Gastrocnemius medialis (tissue), 4 donors: ENCODE data around the gene CRAMP1. TPM values are rescaled to one million over a fixed set of nuclear protein-coding genes. Genes with fewer than 3 reads are reported as not detected.

Experiments
- ATAC-seq, 2 donors: fragments of 150-250 bp; one replicate each; pipeline ENCODE4 v1.9.1; 2016
- DNase-seq, 2 donors: peaks; one replicate each; pipeline ENCODE4 v3.0.0-alpha.2; 2019
- H3K27ac ChIP-seq, 4 donors: fragments of 200-600 bp; sonication (generic); 1 replicate in 1 of 4; 2 replicates in 3 of 4; pipeline ENCODE4 v1.5.1; 2016 to 2018; ENCODE audit warnings: mild to moderate bottlenecking in 2 of 4, moderate library complexity in 1 of 4
- H3K27me3 ChIP-seq, 3 donors: fragments of 200-600 bp; sonication (generic) in 2 of 3; 1 replicate in 1 of 3; 2 replicates in 2 of 3; pipeline versions ENCODE4 v1.5.1 to v1.6.0; 2016 to 2019; ENCODE audit warnings: mild to moderate bottlenecking in 1 of 3, moderate library complexity in 1 of 3
- H3K36me3 ChIP-seq, 2 donors: fragments of 200-600 bp; sonication (generic) in 1 of 2; one replicate each; pipeline ENCODE4 v1.5.1; 2017 to 2018
- H3K4me1 ChIP-seq, 2 donors: fragments of 200-600 bp; sonication (generic) in 1 of 2; one replicate each; pipeline ENCODE4 v1.5.1; 2016 to 2017; ENCODE audit warnings: mild to moderate bottlenecking in 2 of 2
- H3K4me3 ChIP-seq, 4 donors: fragments of 200-600 bp; sonication (generic) in 3 of 4; 1 replicate in 1 of 4; 2 replicates in 3 of 4; pipeline ENCODE4 v1.5.1; 2016 to 2019; ENCODE audit warnings: mild to moderate bottlenecking in 2 of 4
- H3K9me3 ChIP-seq, 3 donors: fragments of 200-600 bp; sonication (generic) in 2 of 3; 1 replicate in 1 of 3; 2 replicates in 2 of 3; pipeline ENCODE4 v1.5.1; 2016 to 2019
- POLR2A ChIP-seq, 2 donors: fragments of 450-650 bp; IDR thresholded peaks; one replicate each; pipeline ENCODE4 v1.6.1; 2017; ENCODE audit warnings: antibody characterized with exemption in 2 of 2, mild to moderate bottlenecking in 2 of 2, moderate library complexity in 2 of 2
- in situ Hi-C, 4 donors: fragments of 200-750 bp; cut with MboI; loops; one replicate each; pipeline versions ENCODE4 v1.15.0 to v1.8.0; 2017; ENCODE audit warnings: low sequenced_read_pairs in 4 of 4
- intact Hi-C: fragments of 100-400 bp; cut with DNase I; formaldehyde crosslinking; loops from one replicate; pipeline ENCODE4 v1.15.1; 2023; ENCODE audit warnings: low total_unique reads
- total RNA-seq, 4 donors: library from RNA; depleted of rRNA; stranded (reverse); fragments of >200 nt; gene quantifications; one replicate each; pipeline versions ENCODE4 v1.1.0 to v1.2.3, GENCODE V29; 2016
- TF ChIP-seq, protein P1 (sequence below), 5 experiments: fragments of 450-650 bp in 3 of 5; fragments of 200-600 bp in 2 of 5; sonication (generic) in 2 of 5; IDR thresholded peaks in 4 of 5; conservative IDR thresholded peaks in 1 of 5; 1 replicate in 4 of 5; 2 replicates in 1 of 5; pipeline ENCODE4 v1.5.1; 2016 to 2019; ENCODE audit warnings: antibody characterized with exemption in 5 of 5, mild to moderate bottlenecking in 3 of 5, moderate library complexity in 3 of 5

Gene CRAMP1
- total RNA-seq, 4 donors from 2014 or later, result 7.0 to 10.7 (median 8.7) TPM

DNA sequence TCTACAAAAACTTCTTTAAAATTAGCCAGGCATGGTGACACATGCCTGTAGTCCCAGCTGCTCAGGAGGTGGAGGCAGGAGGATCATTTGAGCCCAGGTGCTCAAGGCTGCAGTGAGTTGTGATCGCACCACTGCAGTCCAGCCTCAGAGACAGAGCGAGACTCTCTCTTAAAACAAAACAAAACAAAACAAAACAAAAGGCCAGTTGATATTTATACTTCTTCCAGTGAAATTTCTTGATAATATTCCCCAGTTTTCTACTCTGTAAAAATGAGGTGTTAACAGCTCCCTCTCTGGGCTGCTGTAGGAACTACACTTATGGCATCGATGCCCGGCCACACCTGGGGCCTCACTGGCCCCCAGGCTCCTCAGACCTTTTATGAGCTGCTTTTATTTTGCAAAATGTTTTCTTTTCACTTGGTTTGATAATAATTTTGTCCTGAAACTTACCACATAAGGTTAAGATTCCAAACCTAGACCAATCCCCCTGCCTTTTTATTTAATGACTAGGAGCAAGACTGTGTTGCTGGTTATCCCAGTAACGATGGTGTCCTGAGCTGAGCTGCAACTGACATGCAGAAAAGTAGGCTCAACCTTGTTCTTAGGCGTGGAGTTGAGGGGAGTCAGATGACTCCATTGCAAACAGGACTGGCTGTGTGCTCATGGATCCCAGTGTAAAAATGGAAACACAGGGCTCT, 111.4 kb downstream of the CRAMP1 start:
- no peak overlapping the region for H3K4me3 ChIP-seq
- H3K27me3 ChIP-seq, result no peaks in the 10 kb centered on the region
- peak overlapping the region; percentile 75 to 78 (median 78) for H3K27ac ChIP-seq
- in situ Hi-C loops (no loop called here), intact Hi-C loops (no loop called here)
- peaks cover 23 to 36% of the 10 kb centered on the region in 2 donors for H3K4me1 ChIP-seq
- DNase-seq (no peak), ATAC-seq (peak; percentile 43 to 70)
- peaks cover 0 to 33% of the 10 kb centered on the region in 2 donors for H3K36me3 ChIP-seq
- no peaks in the 10 kb centered on the region for H3K9me3 ChIP-seq
- no peak for TF ChIP-seq POLR2A (IDR thresholded peaks at IDR 0.05)
- TF ChIP-seq, protein P1, sequence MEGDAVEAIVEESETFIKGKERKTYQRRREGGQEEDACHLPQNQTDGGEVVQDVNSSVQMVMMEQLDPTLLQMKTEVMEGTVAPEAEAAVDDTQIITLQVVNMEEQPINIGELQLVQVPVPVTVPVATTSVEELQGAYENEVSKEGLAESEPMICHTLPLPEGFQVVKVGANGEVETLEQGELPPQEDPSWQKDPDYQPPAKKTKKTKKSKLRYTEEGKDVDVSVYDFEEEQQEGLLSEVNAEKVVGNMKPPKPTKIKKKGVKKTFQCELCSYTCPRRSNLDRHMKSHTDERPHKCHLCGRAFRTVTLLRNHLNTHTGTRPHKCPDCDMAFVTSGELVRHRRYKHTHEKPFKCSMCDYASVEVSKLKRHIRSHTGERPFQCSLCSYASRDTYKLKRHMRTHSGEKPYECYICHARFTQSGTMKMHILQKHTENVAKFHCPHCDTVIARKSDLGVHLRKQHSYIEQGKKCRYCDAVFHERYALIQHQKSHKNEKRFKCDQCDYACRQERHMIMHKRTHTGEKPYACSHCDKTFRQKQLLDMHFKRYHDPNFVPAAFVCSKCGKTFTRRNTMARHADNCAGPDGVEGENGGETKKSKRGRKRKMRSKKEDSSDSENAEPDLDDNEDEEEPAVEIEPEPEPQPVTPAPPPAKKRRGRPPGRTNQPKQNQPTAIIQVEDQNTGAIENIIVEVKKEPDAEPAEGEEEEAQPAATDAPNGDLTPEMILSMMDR (IDR thresholded peaks at IDR 0.05 in 4 of 5, conservative IDR thresholded peaks at IDR 0.05 in 1 of 5), result peak; percentile 46 to 83 (median 68)

DNA sequence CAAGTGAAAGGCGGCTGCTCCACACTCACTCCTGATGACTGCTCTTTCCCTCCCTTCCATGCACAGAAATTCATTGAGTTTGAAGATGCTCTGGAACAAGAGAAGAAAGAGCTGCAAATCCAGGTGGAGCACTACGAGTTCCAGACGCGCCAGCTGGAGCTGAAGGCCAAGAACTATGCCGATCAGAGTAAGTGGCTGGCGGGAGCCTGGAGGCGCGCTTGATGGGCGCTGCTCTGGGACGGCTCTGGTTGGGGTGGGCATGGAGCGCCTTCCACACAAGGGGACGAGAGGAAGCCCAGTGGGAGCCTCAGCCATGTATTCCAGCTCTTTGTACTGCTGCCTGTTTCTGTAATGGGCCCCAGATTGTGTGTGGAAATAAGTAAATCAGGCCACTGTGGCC, 112.3 kb downstream of the CRAMP1 start:
- Histone ChIP-seq H3K9me3 (no peaks in the 10 kb centered on the region), H3K4me3 (no peak overlapping the region), H3K27ac (no peak overlapping the region), H3K27me3 (no peaks in the 10 kb centered on the region), H3K36me3 (peaks cover 0 to 41% of the 10 kb centered on the region in 2 donors), H3K4me1 (peaks cover 19 to 32% of the 10 kb centered on the region in 2 donors)
- TF ChIP-seq, protein P1 (IDR thresholded peaks at IDR 0.05 in 4 of 5, conservative IDR thresholded peaks at IDR 0.05 in 1 of 5), result no peak
- TF ChIP-seq POLR2A (IDR thresholded peaks at IDR 0.05), result no peak
- intact Hi-C loops (no loop called here), in situ Hi-C loops (no loop called here)
- no peak for DNase-seq
- no peak for ATAC-seq

GRCh38 chr16:1726661-1727502, 114.7 kb downstream of the CRAMP1 start:
- DNase-seq (no peak), ATAC-seq (no peak)
- Histone ChIP-seq H3K27me3 (no peaks in the 10 kb centered on the region), H3K4me1 (peaks cover 18 to 20% of the 10 kb centered on the region in 2 donors), H3K27ac (no peak overlapping the region), H3K36me3 (peaks cover 0 to 41% of the 10 kb centered on the region in 2 donors), H3K9me3 (no peaks in the 10 kb centered on the region), H3K4me3 (no peak overlapping the region)
- TF ChIP-seq, protein P1 (IDR thresholded peaks at IDR 0.05 in 4 of 5, conservative IDR thresholded peaks at IDR 0.05 in 1 of 5), result no peak
- TF ChIP-seq POLR2A (IDR thresholded peaks at IDR 0.05), result no peak
- in situ Hi-C loops, result no loop called here
- intact Hi-C loops, result no loop called here

Other genes with a start within 250 kb of the CRAMP1 start
- gene UNKL, start 197.7 kb upstream of the CRAMP1 start, total RNA-seq, result 10 to 100 TPM; 31.8 to 38.8 (median 35.8) TPM
- gene UQCC4, start 191.6 kb upstream of the CRAMP1 start, total RNA-seq, result 10 to 100 TPM; 11.3 to 33.0 (median 20.9) TPM
- gene PERCC1, start 181.3 kb upstream of the CRAMP1 start, total RNA-seq, result not detected
- under 1 TPM in 1 of 4 donors, not detected in 3; 0.40 TPM for gene CCDC154, start 167.8 kb upstream of the CRAMP1 start, total RNA-seq
- gene CLCN7, start 137.3 kb upstream of the CRAMP1 start, total RNA-seq, result 10 to 100 TPM; 24.8 to 45.8 (median 38.4) TPM
- gene PTX4, start 123.4 kb upstream of the CRAMP1 start, total RNA-seq, result under 1 TPM in 1 of 4 donors, not detected in 3; 0.41 TPM
- 10 to 100 TPM in 2 of 4 donors, 1 to 10 TPM in 2; 2.9 to 11.2 (median 9.8) TPM for gene TELO2, start 119.0 kb upstream of the CRAMP1 start, total RNA-seq
- 10 to 100 TPM; 14.7 to 27.7 (median 22.1) TPM for gene TMEM204, start 78.7 kb upstream of the CRAMP1 start, total RNA-seq
- gene IFT140, start 288 bp upstream of the CRAMP1 start, total RNA-seq, result 1 to 10 TPM; 3.4 to 5.2 (median 4.8) TPM
- 10 to 100 TPM in 3 of 4 donors, 1 to 10 TPM in 1; 8.7 to 28.2 (median 15.9) TPM for gene JPT2, start 65.9 kb downstream of the CRAMP1 start, total RNA-seq
- 10 to 100 TPM in 3 of 4 donors, 1 to 10 TPM in 1; 6.5 to 22.6 (median 13.9) TPM for gene MAPK8IP3, start 93.8 kb downstream of the CRAMP1 start, total RNA-seq
- 10 to 100 TPM; 18.1 to 41.4 (median 34.2) TPM for gene NME3, start 159.2 kb downstream of the CRAMP1 start, total RNA-seq
- 1 to 10 TPM; 2.1 to 9.2 (median 6.2) TPM for gene EME2, start 160.4 kb downstream of the CRAMP1 start, total RNA-seq
- 100 to 1,000 TPM in 2 of 4 donors, 10 to 100 TPM in 2; 65.4 to 120 (median 90.0) TPM for gene MRPS34, start 160.8 kb downstream of the CRAMP1 start, total RNA-seq
- gene SPSB3, start 170.2 kb downstream of the CRAMP1 start, total RNA-seq, result 100 to 1,000 TPM in 1 of 4 donors, 10 to 100 TPM in 3; 86.2 to 161 (median 88.3) TPM
- gene NUBP2, start 170.6 kb downstream of the CRAMP1 start, total RNA-seq, result 100 to 1,000 TPM in 1 of 4 donors, 10 to 100 TPM in 3; 77.3 to 163 (median 80.7) TPM
- gene IGFALS, start 181.3 kb downstream of the CRAMP1 start, total RNA-seq, result under 1 TPM in 2 of 4 donors, not detected in 2; 0.20 to 0.22 TPM
- gene HAGH, start 214.5 kb downstream of the CRAMP1 start, total RNA-seq, result 100 to 1,000 TPM; 216 to 440 (median 261) TPM
- 10 to 100 TPM; 28.2 to 57.1 (median 49.1) TPM for gene FAHD1, start 214.8 kb downstream of the CRAMP1 start, total RNA-seq